Nasal cavity respiratory epithelium epithelial cell of viscerocranial mucosa (primary cell): ENCODE results near the gene CBLIF. TPM values are rescaled to one million over a fixed set of nuclear protein-coding genes. Genes with fewer than 3 reads are reported as not detected.

Experiments used
- total RNA-seq: library from RNA; depleted of rRNA; stranded (reverse); fragments of >200 nt; gene quantifications from 2 replicates; pipeline ENCODE4 v1.2.3, GENCODE V29; 2014

The CBLIF gene
- not detected in 2 replicates for total RNA-seq

GRCh38 chr11:59845399-59845798 is at the start of gene CBLIF:
Gene CBLIF, minus strand, starts transcription at chr11:59845499. Its CDS starts 46 bp downstream, at chr11:59845453.

GRCh38 chr11:59878575-59878974 is 33.3 kb upstream of the CBLIF start, which contains the start of gene OOSP3:
Gene OOSP3, plus strand, starts transcription at chr11:59878782. Its CDS starts 27 bp downstream, at chr11:59878809.

GRCh38 chr11:59866397-59866796 is 21.1 kb upstream of the CBLIF start, which contains the start of gene TCN1:
Gene TCN1, minus strand, starts transcription at chr11:59866487. Its CDS starts 17 bp downstream, at chr11:59866470.

GRCh38 chr11:59810189-59810910 is 34.9 kb downstream of the CBLIF start, which contains the start of gene MRPL16:
Gene MRPL16, minus strand, starts transcription at chr11:59810778. Its CDS starts 120 bp downstream, at chr11:59810658.

Other genes starting within 250 kb of the CBLIF start
- 55.5 and 56.4 TPM in 2 replicates for gene OSBP, start 229.7 kb downstream of the CBLIF start, total RNA-seq
- gene PATL1, start 176.5 kb downstream of the CBLIF start, total RNA-seq = 6.8 and 17.7 TPM in 2 replicates
- gene OR10V1, start 131.7 kb downstream of the CBLIF start, total RNA-seq = not detected in 2 replicates
- 40.0 and 56.0 TPM in 2 replicates for gene STX3, start 90.1 kb downstream of the CBLIF start, total RNA-seq
- gene MRPL16, start 34.7 kb downstream of the CBLIF start, total RNA-seq = 19.5 and 23.1 TPM in 2 replicates
- 0.68 and 22.1 TPM in 2 replicates for gene TCN1, start 21.0 kb upstream of the CBLIF start, total RNA-seq
- gene OOSP3, start 33.3 kb upstream of the CBLIF start, total RNA-seq = not detected in 2 replicates
- not detected in 2 replicates for gene OOSP1, start 92.9 kb upstream of the CBLIF start, total RNA-seq
- gene OOSP4A, start 118.5 kb upstream of the CBLIF start, total RNA-seq = not detected in 2 replicates
- not detected in 2 replicates for gene OOSP4B, start 171.7 kb upstream of the CBLIF start, total RNA-seq
- not detected in 2 replicates for gene OOSP2, start 194.9 kb upstream of the CBLIF start, total RNA-seq
- not detected in 2 replicates for gene MS4A3, start 211.2 kb upstream of the CBLIF start, total RNA-seq
- not detected in 2 replicates for gene MS4A2, start 243.2 kb upstream of the CBLIF start, total RNA-seq